A549 (cell line): Measurements from ENCODE around the gene MTHFSD. TPM values are rescaled to one million over a fixed set of nuclear protein-coding genes. Genes with fewer than 3 reads are reported as not detected.

Source experiments
- ATAC-seq, 2 experiments: fragments of 200-7000 bp in 1 of 2; fragments of >200 bp in 1 of 2; cut with Nextera tagmentation in 1 of 2; cut with Tn5 transposase in 1 of 2; 3 replicates each; pipeline versions ENCODE4 v1.8.0 to v1.9.1; 2018 to 2020; ENCODE audit warnings: mild to moderate bottlenecking in 1 of 2, moderate library complexity in 1 of 2
- CTCF ChIA-PET: fragments of 300-600 bp; sonication (Branson Sonifier 250); formaldehyde crosslinking; extraction: SDS; loops from one replicate; lab custom pipeline; 2021; ENCODE audit warnings: antibody characterized with exemption, inconsistent platforms; lab: Yijun Ruan, JAX
- POLR2A ChIA-PET: fragments of 350-600 bp; formaldehyde crosslinking; extraction: SDS; loops from one replicate; lab custom pipeline; 2021; ENCODE audit warnings: antibody characterized with exemption, inconsistent platforms; lab: Yijun Ruan, JAX
- DNase-seq, 2 experiments: peaks; one replicate each; pipeline versions ENCODE4 v3.0.0 to v3.0.0-alpha.2; 2011 to 2016; ENCODE audit warnings: low read depth in 1 of 2, low spot score in 1 of 2
- FAIRE-seq: peaks from 2 replicates; lab custom pipeline; 2011; peaks lifted over from hg19 to GRCh38; lab: Jason Lieb, UNC
- H3K27ac ChIP-seq, 2 experiments: fragments of >200 bp; sonication (Bioruptor Twin); formaldehyde crosslinking; 3 replicates each; pipeline ENCODE4 v1.5.1; 2016 to 2017
- H3K4me1 ChIP-seq: fragments of >200 bp; sonication (Bioruptor Twin); formaldehyde crosslinking; 3 replicates; pipeline ENCODE4 v1.6.1; 2016
- H3K4me2 ChIP-seq: fragments of >200 bp; sonication (Bioruptor Twin); formaldehyde crosslinking; 3 replicates; pipeline ENCODE4 v1.6.1; 2016
- H3K4me3 ChIP-seq: fragments of >200 bp; sonication (Bioruptor Twin); formaldehyde crosslinking; 3 replicates; pipeline ENCODE4 v1.5.1; 2016
- H3K9me3 ChIP-seq: fragments of >200 bp; sonication (Bioruptor Twin); formaldehyde crosslinking; 3 replicates; pipeline ENCODE4 v1.6.1; 2016
- CBX2 ChIP-seq: fragments of 200-600 bp; sonication (generic); IDR thresholded peaks from 2 replicates; pipeline ENCODE4 v1.6.1; 2016; ENCODE audit warnings: low read depth, mild to moderate bottlenecking, borderline replicate concordance
- CBX8 ChIP-seq: fragments of 200-600 bp; sonication (generic); IDR thresholded peaks from 2 replicates; pipeline ENCODE4 v1.6.1; 2016
- CEBPB ChIP-seq, 2 experiments: fragments of >200 bp in 1 of 2; sonication (Bioruptor Twin) in 1 of 2; formaldehyde crosslinking in 1 of 2; IDR thresholded peaks; 2 replicates each; pipeline ENCODE4 v1.6.1; 2012 to 2016
- CTCF ChIP-seq: fragments of >200 bp; sonication (Bioruptor Twin); formaldehyde crosslinking; IDR thresholded peaks from 3 replicates; pipeline ENCODE4 v1.5.1; 2016
- EP300 ChIP-seq, 2 experiments: fragments of >200 bp; sonication (Bioruptor Twin); formaldehyde crosslinking; IDR thresholded peaks; 2 replicates in 1 of 2; 3 replicates in 1 of 2; pipeline ENCODE4 v1.6.1; 2016 to 2017
- FOSL2 ChIP-seq, 2 experiments: fragments of 450-650 bp in 1 of 2; fragments of >200 bp in 1 of 2; sonication (Bioruptor Twin) in 1 of 2; formaldehyde crosslinking; IDR thresholded peaks; 2 replicates each; pipeline versions ENCODE4 v1.5.0 to v1.6.1; 2016 to 2020; ENCODE audit warnings: mild to moderate bottlenecking in 1 of 2, moderate library complexity in 1 of 2
- GATA3 ChIP-seq: IDR thresholded peaks from 2 replicates; pipeline ENCODE4 v1.6.1; 2012; ENCODE audit warnings: borderline replicate concordance
- HDAC2 ChIP-seq: fragments of 200-600 bp; sonication (generic); IDR thresholded peaks from 2 replicates; pipeline ENCODE4 v1.6.1; 2016
- HEYL ChIP-seq: fragments of 250-450 bp; sonication (Bioruptor Pico); IDR thresholded peaks from 2 replicates; pipeline ENCODE4 v1.8.0; 2021; ENCODE audit warnings: mild to moderate bottlenecking, moderate library complexity
- HOXB5 ChIP-seq: fragments of 250-450 bp; sonication (Bioruptor Pico); IDR thresholded peaks from 2 replicates; pipeline ENCODE4 v1.5.0; 2020; ENCODE audit warnings: mild to moderate bottlenecking, moderate library complexity
- KDM1A ChIP-seq: fragments of 200-600 bp; sonication (generic); IDR thresholded peaks from 2 replicates; pipeline ENCODE4 v1.6.1; 2016; ENCODE audit warnings: low read depth, mild to moderate bottlenecking
- KDM5A ChIP-seq: fragments of 200-600 bp; sonication (generic); IDR thresholded peaks from 2 replicates; pipeline ENCODE4 v1.6.1; 2016; ENCODE audit warnings: antibody characterized with exemption, mild to moderate bottlenecking
- MAX ChIP-seq: IDR thresholded peaks from 2 replicates; pipeline ENCODE4 v1.6.1; 2012
- MAZ ChIP-seq: fragments of 150-350 bp; IDR thresholded peaks from 2 replicates; pipeline ENCODE4 v1.6.1; 2014; ENCODE audit warnings: antibody characterized with exemption, low read depth, low read length, borderline replicate concordance
- MYC ChIP-seq: IDR thresholded peaks from 2 replicates; pipeline ENCODE4 v1.6.1; 2012; ENCODE audit warnings: mild to moderate bottlenecking, inconsistent platforms, low read length, improper control_type of control experiment, borderline replicate concordance
- NFE2L2 ChIP-seq: fragments of 150-350 bp; conservative IDR thresholded peaks from 2 replicates; pipeline ENCODE4 v1.6.1; 2014; ENCODE audit warnings: low read length
- NPAS2 ChIP-seq: fragments of 250-450 bp; sonication (Bioruptor Pico); IDR thresholded peaks from 2 replicates; pipeline ENCODE4 v1.8.0; 2022; ENCODE audit warnings: mild to moderate bottlenecking, moderate library complexity, borderline replicate concordance
- PHF8 ChIP-seq: fragments of 200-600 bp; sonication (generic); IDR thresholded peaks from 2 replicates; pipeline ENCODE4 v1.6.1; 2016; ENCODE audit warnings: low read depth, mild to moderate bottlenecking, antibody characterized with exemption, moderate library complexity, borderline replicate concordance
- POLR2A ChIP-seq: IDR thresholded peaks from 2 replicates; pipeline ENCODE4 v1.6.1; 2012; ENCODE audit warnings: mild to moderate bottlenecking, low read length
- POLR2AphosphoS2 ChIP-seq: conservative IDR thresholded peaks from 2 replicates; pipeline ENCODE4 v1.6.1; 2012; ENCODE audit warnings: low read length, improper control_type of control experiment, inconsistent platforms
- RAD21 ChIP-seq, 2 experiments: fragments of >200 bp in 1 of 2; sonication (Bioruptor Twin) in 1 of 2; formaldehyde crosslinking in 1 of 2; IDR thresholded peaks in 1 of 2; conservative IDR thresholded peaks in 1 of 2; 2 replicates in 1 of 2; 3 replicates in 1 of 2; pipeline ENCODE4 v1.6.1; 2012 to 2018; ENCODE audit warnings: inconsistent platforms in 1 of 2
- RARB ChIP-seq: fragments of 250-450 bp; sonication (Bioruptor Pico); IDR thresholded peaks from 2 replicates; pipeline ENCODE4 v1.8.0; 2021; ENCODE audit warnings: mild to moderate bottlenecking, moderate library complexity
- RCOR1 ChIP-seq: fragments of 150-350 bp; IDR thresholded peaks from 2 replicates; pipeline ENCODE4 v1.6.1; 2014; ENCODE audit warnings: antibody characterized with exemption, low read length, low read depth
- SMC3 ChIP-seq: fragments of >200 bp; sonication (Bioruptor Twin); formaldehyde crosslinking; IDR thresholded peaks from 3 replicates; pipeline ENCODE4 v1.6.1; 2018; ENCODE audit warnings: inconsistent platforms
- TFCP2L1 ChIP-seq: fragments of 250-450 bp; sonication (Bioruptor Pico); IDR thresholded peaks from 2 replicates; pipeline ENCODE4 v1.5.0; 2021; ENCODE audit warnings: mild to moderate bottlenecking
- ZFP36 ChIP-seq: fragments of 450-650 bp; IDR thresholded peaks from 2 replicates; pipeline ENCODE4 v1.6.1; 2014; ENCODE audit warnings: borderline replicate concordance; ENCODE audit not compliant: partially characterized antibody
- WGBS: methylation state at CpG from one replicate; pipeline ENCODE4 v1.1.6; 2017; ENCODE audit errors: missing lambda C conversion rate; 5-methylcytosine and 5-hydroxymethylcytosine counted together
- polyA plus RNA-seq, 4 experiments: library from polyadenylated mRNA; depleted of rRNA in 3 of 4; stranded (reverse); fragments of >200 nt; fragmentation: RNase III in 1 of 4; extraction: RNeasy Plus Mini Kit Qiagen cat#74134 plus additional on column Dnase treatment in 1 of 4; gene quantifications; 2 replicates in 3 of 4; 3 replicates in 1 of 4; pipeline ENCODE4 v1.2.3, GENCODE V29; 2011 to 2017
- TF ChIP-seq, protein P1 (sequence below): fragments of 150-350 bp; IDR thresholded peaks from 2 replicates; pipeline ENCODE4 v1.6.1; 2014; ENCODE audit warnings: low read depth, mild to moderate bottlenecking, low read length
- TF ChIP-seq, protein P2 (sequence below): fragments of >200 bp; sonication (Bioruptor Twin); formaldehyde crosslinking; IDR thresholded peaks from 3 replicates; pipeline ENCODE4 v1.6.1; 2016
- TF ChIP-seq, protein P3 (sequence below): IDR thresholded peaks from 2 replicates; pipeline ENCODE4 v1.6.1; 2012; ENCODE audit warnings: low read depth, borderline replicate concordance
- TF ChIP-seq, protein P4 (sequence below): fragments of 250-450 bp; sonication (Bioruptor Pico); IDR thresholded peaks from 2 replicates; pipeline ENCODE4 v1.5.0; 2020; ENCODE audit warnings: low read depth, mild to moderate bottlenecking, moderate library complexity

The MTHFSD gene
- polyA plus RNA-seq, 2 of the 4 experiments (the other 2 are of a cell fraction), result 13.1 to 16.9 TPM

DNA sequence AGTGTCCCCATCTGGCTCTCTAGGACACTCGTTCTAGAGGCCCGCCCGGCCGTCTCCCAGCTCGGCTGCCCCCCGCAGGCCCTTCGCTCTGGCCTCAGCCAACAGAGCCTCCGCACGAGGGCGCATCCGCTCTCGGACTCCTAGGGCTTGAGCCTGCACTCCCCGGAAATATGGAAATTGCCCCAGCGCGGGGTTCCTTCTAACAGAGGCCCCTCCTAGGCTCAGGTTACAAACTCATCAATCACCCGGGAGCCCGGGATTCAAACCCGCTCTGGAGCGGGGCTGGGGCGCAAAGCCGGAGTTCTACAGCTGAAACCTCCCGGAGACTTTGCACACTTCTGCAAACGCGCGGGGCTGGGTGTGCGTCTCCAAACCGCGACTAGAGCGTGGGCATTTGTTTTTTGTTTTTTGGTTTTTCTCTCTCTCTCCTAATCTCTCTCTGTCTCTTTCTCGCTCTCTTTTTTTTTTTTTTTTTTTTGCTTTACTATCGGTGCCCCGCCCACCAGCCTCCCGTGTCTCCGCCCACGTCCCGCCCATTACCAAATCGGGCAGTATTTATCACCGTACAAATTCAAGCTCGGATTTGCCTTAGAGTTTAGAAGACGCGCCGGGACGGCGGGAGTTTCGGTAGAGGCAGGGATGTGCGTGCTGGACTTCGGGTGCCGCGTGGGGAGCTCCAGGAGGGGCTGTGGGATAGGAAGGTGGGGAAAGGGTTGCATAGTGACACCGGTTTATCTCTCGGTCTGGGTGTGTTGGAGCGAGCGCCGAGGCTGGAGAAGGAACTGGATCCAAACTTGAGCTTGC lies 20.9 kb upstream of the MTHFSD start:
- Histone ChIP-seq H3K4me3 (peak overlapping the region; percentile 59), H3K9me3 (no peaks in the 10 kb centered on the region), H3K4me1 (no peaks in the 10 kb centered on the region)
- ChIA-PET CTCF (interaction anchor here (0.5 to 4.7 kb wide), 17 partner anchors 12 to 707 kb away, joined by 3 to 18 read pairs (median 3); no protein-coding TSS in a partner anchor), POLR2A (interaction anchor here (1.1 to 1.7 kb wide), 2 partner anchors 89 to 442 kb away, joined by 3 to 6 read pairs; no protein-coding TSS in a partner anchor)
- DNase-seq (peak; percentile 67 to 76), ATAC-seq (peak; percentile 86 to 94)
- 55% methylated on average over 40 of the region's 54 CpGs for WGBS
- TF ChIP-seq PHF8 (no peak), POLR2A (peak; percentile 33; the same call in 1 of the 2 replicates), RAD21 (conservative IDR thresholded peaks at IDR 0.05 in 1 of 2, IDR thresholded peaks at IDR 0.05 in 1 of 2) (peak; percentile 42 to 63), HOXB5 (CRISPR knock-in tag) (peak; percentile 96), MYC (no peak), KDM1A (no peak), SMC3 (peak; percentile 68), GATA3 (no peak), FOSL2 (IDR thresholded peaks at IDR 0.05) (no peak), FOSL2 (CRISPR knock-in tag; IDR thresholded peaks at IDR 0.05) (no peak), CTCF (peak; percentile 46; the same call in 2 of the 3 replicates), ZFP36 (no peak), MAZ (no peak), EP300 (IDR thresholded peaks at IDR 0.05) (no peak), MAX (0 out of 2 replicates have a peak, but pooled peaks have one; percentile 27)
- TF ChIP-seq, protein P1, sequence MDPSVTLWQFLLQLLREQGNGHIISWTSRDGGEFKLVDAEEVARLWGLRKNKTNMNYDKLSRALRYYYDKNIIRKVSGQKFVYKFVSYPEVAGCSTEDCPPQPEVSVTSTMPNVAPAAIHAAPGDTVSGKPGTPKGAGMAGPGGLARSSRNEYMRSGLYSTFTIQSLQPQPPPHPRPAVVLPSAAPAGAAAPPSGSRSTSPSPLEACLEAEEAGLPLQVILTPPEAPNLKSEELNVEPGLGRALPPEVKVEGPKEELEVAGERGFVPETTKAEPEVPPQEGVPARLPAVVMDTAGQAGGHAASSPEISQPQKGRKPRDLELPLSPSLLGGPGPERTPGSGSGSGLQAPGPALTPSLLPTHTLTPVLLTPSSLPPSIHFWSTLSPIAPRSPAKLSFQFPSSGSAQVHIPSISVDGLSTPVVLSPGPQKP, result no peak
- TF ChIP-seq, protein P2, sequence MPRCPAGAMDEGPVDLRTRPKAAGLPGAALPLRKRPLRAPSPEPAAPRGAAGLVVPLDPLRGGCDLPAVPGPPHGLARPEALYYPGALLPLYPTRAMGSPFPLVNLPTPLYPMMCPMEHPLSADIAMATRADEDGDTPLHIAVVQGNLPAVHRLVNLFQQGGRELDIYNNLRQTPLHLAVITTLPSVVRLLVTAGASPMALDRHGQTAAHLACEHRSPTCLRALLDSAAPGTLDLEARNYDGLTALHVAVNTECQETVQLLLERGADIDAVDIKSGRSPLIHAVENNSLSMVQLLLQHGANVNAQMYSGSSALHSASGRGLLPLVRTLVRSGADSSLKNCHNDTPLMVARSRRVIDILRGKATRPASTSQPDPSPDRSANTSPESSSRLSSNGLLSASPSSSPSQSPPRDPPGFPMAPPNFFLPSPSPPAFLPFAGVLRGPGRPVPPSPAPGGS, result no peak
- TF ChIP-seq, all 56 proteins: peak for 6
- Histone ChIP-seq H3K27ac (peak overlapping the region; percentile 71 to 82), H3K4me2 (peak overlapping the region; percentile 69)
- no peak for FAIRE-seq

DNA sequence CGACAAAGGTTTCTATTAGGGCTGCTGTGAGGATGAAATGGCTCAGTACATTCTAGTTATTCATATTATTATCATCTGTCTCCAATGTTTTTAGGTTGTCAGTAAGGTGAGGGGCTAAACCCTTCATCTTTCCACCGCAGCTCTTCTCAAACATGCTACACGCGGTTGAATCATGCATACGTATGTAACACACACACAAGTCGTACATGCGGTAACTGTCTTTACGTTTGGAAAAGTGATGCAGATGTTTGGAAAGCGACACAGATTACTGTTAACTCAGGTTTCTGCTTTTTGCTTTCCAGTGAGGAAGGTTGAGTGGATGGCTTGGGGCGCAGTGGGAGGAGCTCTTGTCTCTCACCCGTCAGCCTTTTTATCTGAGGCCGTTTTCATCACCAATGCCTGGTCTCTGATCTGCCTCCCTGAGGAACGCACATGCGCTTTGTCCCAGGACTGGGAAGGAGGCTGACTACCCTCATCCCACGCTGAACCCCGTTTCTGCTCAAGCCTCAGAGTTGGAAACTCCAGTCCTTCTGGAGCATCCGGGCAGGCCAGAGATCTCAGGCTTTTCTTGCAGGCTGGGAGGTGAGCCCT lies 20.2 kb upstream of the MTHFSD start:
- ChIA-PET POLR2A (interaction anchor here (1.1 to 1.7 kb wide), 2 partner anchors 90 to 442 kb away, joined by 3 to 6 read pairs; no protein-coding TSS in a partner anchor), CTCF (interaction anchor here (0.6 to 4.7 kb wide), 17 partner anchors 11 to 707 kb away, joined by 3 to 18 read pairs (median 3); no protein-coding TSS in a partner anchor)
- no peaks in the 10 kb centered on the region for H3K4me1 ChIP-seq
- WGBS, result 90% methylated on average over 17 of the region's 17 CpGs
- ATAC-seq, result peak in 1 of 2 experiments; percentile 16; a peak in 1 of 6 replicates
- peak overlapping the region; percentile 69; the same call in 2 of the 3 replicates for H3K4me2 ChIP-seq
- TF ChIP-seq NPAS2 (no peak), CBX2 (no peak), HEYL (CRISPR knock-in tag) (no peak), NFE2L2 (no peak), CEBPB (IDR thresholded peaks at IDR 0.05) (no peak), TFCP2L1 (CRISPR knock-in tag) (no peak), KDM5A (no peak), RAD21 (conservative IDR thresholded peaks at IDR 0.05 in 1 of 2, IDR thresholded peaks at IDR 0.05 in 1 of 2) (no peak), CBX8 (no peak), RCOR1 (no peak), KDM1A (no peak), POLR2AphosphoS2 (no peak), RARB (no peak), MAZ (no peak), HDAC2 (no peak)
- TF ChIP-seq, protein P3, sequence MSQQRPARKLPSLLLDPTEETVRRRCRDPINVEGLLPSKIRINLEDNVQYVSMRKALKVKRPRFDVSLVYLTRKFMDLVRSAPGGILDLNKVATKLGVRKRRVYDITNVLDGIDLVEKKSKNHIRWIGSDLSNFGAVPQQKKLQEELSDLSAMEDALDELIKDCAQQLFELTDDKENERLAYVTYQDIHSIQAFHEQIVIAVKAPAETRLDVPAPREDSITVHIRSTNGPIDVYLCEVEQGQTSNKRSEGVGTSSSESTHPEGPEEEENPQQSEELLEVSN, result no peak
- TF ChIP-seq, protein P4, sequence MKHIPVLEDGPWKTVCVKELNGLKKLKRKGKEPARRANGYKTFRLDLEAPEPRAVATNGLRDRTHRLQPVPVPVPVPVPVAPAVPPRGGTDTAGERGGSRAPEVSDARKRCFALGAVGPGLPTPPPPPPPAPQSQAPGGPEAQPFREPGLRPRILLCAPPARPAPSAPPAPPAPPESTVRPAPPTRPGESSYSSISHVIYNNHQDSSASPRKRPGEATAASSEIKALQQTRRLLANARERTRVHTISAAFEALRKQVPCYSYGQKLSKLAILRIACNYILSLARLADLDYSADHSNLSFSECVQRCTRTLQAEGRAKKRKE (CRISPR knock-in tag), result no peak
- no peak overlapping the region for H3K4me3 ChIP-seq
- no peaks in the 10 kb centered on the region for H3K9me3 ChIP-seq
- no peak for FAIRE-seq
- peak overlapping the region; percentile 71 to 82; a peak in 4 of 6 replicates for H3K27ac ChIP-seq
- no peak for DNase-seq
